Measurements from ENCODE around the gene PLXNA4. TPM values are rescaled to one million over a fixed set of nuclear protein-coding genes. Genes with fewer than 3 reads are reported as not detected.

PLXNA4 gene
- polyA plus RNA-seq, 3 donors from 2014 or later: 0.53 to 1.3 (median 0.56) TPM

DNA sequence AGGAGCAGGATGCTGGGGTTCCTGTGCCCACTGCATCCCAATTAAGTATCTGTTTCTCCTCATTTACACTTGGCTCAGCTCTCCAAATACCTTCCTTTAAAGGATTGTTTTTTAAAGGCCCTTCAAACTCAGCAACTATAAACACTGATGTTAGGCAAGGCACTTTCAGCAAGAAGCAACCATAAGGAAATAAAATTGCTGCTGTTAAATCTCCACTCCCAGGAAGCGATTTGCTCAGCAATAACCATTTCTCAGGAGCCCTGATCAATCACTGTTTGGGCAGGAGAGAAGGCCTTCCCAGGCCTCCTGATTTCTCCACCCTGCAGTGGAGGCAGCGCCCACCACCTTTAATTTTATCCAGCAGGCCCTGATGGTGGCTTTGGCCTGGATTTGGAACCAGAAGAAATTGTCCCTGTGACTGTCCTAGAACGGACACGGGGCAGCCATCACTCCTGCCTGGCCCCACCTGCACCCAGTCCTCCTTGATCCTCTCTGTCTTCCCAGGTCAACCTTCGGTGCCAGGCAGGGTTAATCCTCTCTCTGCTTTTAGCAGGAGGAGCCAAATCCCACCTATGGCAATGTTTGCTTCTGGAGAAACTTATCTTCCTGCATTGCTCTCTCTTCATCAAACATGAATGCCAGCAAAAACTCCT is 199.8 kb downstream of the PLXNA4 start:
- Mint-ChIP-seq H3K27ac (no peak overlapping the region), H3K4me1 (no peaks in the 10 kb centered on the region)
- DNase-seq: no peak

DNA sequence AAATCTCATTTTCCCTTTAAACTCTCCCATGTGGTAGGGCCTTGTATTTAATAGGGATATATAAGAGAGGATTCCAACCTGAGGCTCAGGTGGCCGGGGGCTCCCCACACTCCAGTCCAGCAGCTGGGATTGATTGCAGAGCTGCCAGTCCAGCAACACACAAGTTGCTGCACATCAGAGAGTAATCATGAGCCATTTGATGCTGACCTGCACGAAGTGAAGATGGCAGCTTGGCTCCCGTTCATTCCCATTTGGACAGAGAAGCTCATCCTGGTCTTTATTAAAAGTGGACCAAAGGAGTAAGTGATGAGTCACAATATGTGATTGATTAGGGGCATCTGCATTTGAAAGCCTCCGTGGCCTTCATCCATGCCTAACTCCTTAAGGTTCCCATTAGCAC is 202.4 kb downstream of the PLXNA4 start:
- H3K9me3 Mint-ChIP-seq: no peaks in the 10 kb centered on the region
- H3K27ac Mint-ChIP-seq: no peak overlapping the region
- no peak overlapping the region for H3K4me3 Mint-ChIP-seq
- H3K4me1 Mint-ChIP-seq: no peaks in the 10 kb centered on the region
- H3K36me3 Mint-ChIP-seq: peaks cover 0 to 3% (median 0%) of the 10 kb centered on the region in 3 donors
- peaks cover 0 to 6% (median 3%) of the 10 kb centered on the region in 3 donors for H3K27me3 Mint-ChIP-seq (ENCODE audit: low read depth in 3 of 3)
- DNase-seq: no peak

More for the DNA sequence above, 199.8 kb downstream of the PLXNA4 start:
- Mint-ChIP-seq H3K27me3 (ENCODE audit: low read depth in 3 of 3) (peaks cover 0 to 9% (median 2%) of the 10 kb centered on the region in 3 donors), H3K4me3 (no peak overlapping the region), H3K36me3 (peaks cover 0 to 3% (median 0%) of the 10 kb centered on the region in 3 donors), H3K9me3 (no peaks in the 10 kb centered on the region)

DNA sequence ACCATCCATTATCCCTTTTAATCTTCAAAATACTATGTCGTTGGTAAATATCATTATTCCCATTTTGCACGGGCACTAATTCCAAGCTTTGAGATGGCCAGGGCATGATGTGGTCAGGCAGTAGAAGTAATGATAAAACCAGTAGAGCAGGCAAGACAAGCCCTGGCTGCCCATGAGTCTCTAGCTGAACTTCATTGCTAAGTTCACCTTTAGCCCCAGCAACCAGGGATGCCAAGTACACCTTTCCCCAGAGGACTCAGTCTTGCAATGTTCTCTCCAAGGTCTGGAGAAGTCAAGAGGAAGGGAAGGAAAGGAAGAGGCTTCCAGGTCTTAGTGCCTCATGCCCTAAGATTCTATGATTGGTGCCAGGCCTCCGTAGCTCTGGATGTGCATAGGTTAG is 203.2 kb downstream of the PLXNA4 start:
- Mint-ChIP-seq H3K4me3 (no peak overlapping the region), H3K27me3 (ENCODE audit: low read depth in 3 of 3) (peaks cover 0 to 6% (median 3%) of the 10 kb centered on the region in 3 donors), H3K4me1 (no peaks in the 10 kb centered on the region), H3K36me3 (peaks cover 0 to 3% (median 0%) of the 10 kb centered on the region in 3 donors), H3K9me3 (no peaks in the 10 kb centered on the region), H3K27ac (peak overlapping the region in 1 of 6 donors; percentile 8)
- DNase-seq: no peak

DNA sequence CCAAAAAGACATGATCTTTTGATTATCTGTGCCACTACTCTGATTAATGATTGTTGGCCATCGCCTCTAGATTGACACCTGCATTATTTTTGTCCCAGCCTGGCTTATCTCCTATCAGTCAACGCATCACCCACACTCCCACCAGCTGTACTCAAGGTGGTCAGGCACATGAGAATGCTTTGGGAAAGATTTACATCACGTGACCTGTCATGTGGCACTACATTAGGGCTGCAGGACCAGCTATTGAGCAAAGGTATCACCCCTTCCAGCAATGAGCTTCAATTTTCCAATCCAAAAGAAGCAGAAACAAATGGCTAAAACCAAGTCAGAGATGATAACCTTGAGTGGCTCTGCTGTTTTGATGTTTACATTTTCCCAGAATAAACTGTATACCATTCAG is 204.3 kb downstream of the PLXNA4 start:
- H3K4me3 Mint-ChIP-seq: no peak overlapping the region
- no peak for DNase-seq
- peaks cover 0 to 13% (median 3%) of the 10 kb centered on the region in 3 donors for H3K27me3 Mint-ChIP-seq (ENCODE audit: low read depth in 3 of 3)
- no peaks in the 10 kb centered on the region for H3K9me3 Mint-ChIP-seq
- no peaks in the 10 kb centered on the region for H3K4me1 Mint-ChIP-seq
- peaks cover 0 to 3% (median 0%) of the 10 kb centered on the region in 3 donors for H3K36me3 Mint-ChIP-seq
- no peak overlapping the region for H3K27ac Mint-ChIP-seq

DNA sequence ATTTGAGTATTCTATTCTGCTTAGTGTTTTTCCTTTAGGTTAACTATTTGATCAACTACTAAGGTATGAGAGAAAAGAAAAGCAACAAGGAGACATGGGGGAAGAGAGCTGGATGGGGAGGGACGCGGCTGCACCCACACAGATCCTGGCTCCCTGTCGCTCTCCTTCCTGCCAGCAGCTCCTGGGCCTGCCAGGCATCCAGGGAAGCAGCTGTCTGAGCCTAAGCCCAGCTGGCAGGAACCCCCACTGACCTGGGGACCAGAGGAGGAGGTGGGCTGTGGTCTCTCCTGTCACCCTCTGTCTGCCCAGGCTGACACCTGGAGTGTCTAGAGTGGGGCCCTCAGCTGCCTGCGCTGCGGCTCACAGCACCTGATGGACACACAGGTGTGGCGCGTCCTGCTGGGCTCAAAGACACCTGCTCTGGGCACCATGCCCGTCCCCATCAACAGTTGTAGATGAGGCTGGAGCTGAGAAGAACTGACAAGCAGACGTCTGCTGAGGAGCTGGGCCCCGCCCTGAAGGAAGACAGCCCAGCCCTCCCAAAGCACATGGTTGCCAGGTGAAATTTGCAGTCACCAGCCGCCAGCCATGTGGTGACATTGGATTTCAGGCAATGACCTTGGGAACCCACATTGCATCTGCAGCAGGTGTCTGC is 207.9 kb downstream of the PLXNA4 start:
- Mint-ChIP-seq H3K4me3 (no peak overlapping the region), H3K4me1 (no peaks in the 10 kb centered on the region), H3K27ac (no peak overlapping the region), H3K9me3 (no peaks in the 10 kb centered on the region), H3K36me3 (no peaks in the 10 kb centered on the region), H3K27me3 (ENCODE audit: low read depth in 3 of 3) (peaks cover 3 to 15% (median 5%) of the 10 kb centered on the region in 3 donors)
- DNase-seq: no peak

DNA sequence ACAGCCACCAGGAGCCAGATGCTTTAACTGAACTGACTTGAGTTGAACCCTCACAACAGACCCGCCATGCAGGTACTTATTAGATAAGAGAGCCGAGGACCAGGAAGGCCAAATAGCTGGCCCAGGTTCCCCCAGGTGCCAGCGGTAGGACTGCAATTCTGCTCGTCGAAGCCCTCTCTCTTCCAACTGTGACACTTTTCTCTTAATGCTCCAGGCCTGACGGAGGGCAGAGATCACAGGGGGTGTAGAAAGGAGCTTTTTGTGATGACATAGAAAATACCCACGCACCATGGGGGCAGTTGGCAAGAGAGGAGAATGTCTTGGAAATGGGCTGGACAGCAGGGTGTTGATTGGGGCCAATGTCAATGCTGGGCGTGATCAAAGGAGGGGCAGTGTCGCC is 208.5 kb downstream of the PLXNA4 start:
- Mint-ChIP-seq H3K9me3 (no peaks in the 10 kb centered on the region), H3K4me1 (no peaks in the 10 kb centered on the region), H3K36me3 (no peaks in the 10 kb centered on the region), H3K27ac (peak overlapping the region in 1 of 6 donors; percentile 53), H3K4me3 (no peak overlapping the region), H3K27me3 (ENCODE audit: low read depth in 3 of 3) (peaks cover 3 to 15% (median 5%) of the 10 kb centered on the region in 3 donors)
- DNase-seq: no peak

DNA sequence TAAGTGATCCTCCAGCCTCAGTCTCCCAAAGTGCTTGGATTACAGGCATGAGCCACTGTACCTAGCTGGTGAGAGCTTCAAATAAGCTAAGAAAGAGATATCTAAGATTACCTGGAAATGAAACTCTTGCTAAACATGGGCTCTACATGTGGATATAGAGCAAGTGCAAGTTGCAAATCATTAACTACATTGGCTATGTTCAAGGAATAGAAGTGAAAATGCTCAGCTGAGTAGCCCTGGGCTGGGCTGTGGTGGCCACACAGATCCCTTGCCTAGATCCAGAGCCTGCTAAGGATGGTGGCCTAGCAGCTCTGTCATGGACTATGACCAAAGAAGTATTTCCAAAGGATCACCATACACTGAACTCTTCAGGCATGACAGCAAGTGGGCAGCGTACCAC is 209.3 kb downstream of the PLXNA4 start:
- no peaks in the 10 kb centered on the region for H3K36me3 Mint-ChIP-seq
- no peak for DNase-seq
- peaks cover 3 to 15% (median 5%) of the 10 kb centered on the region in 3 donors for H3K27me3 Mint-ChIP-seq (ENCODE audit: low read depth in 3 of 3)
- H3K9me3 Mint-ChIP-seq: no peaks in the 10 kb centered on the region
- no peak overlapping the region for H3K4me3 Mint-ChIP-seq
- H3K27ac Mint-ChIP-seq: no peak overlapping the region
- no peaks in the 10 kb centered on the region for H3K4me1 Mint-ChIP-seq

DNA sequence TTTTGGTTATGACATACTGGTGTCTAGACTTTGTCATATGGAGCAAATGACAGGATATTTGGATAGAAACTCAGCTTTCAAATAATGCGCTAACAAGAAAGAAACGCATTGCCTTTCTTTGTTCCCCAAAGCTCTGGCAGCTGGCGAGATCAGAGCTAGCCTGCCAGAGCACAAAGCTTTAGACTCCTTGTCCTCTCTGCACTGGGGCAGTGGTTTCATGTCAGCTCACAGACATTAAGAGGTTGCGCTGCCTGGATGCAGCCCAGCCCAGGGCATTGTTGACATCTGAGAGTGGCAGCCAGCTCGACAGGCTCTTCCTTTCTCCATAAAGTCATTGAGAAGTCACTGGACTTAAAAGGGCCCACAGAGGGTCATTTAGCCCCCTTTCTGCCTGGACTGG is 212.0 kb downstream of the PLXNA4 start:
- Mint-ChIP-seq H3K27ac (no peak overlapping the region), H3K36me3 (no peaks in the 10 kb centered on the region), H3K27me3 (ENCODE audit: low read depth in 3 of 3) (peaks cover 0 to 13% (median 5%) of the 10 kb centered on the region in 3 donors), H3K4me1 (no peaks in the 10 kb centered on the region), H3K9me3 (no peaks in the 10 kb centered on the region), H3K4me3 (no peak overlapping the region)
- DNase-seq: no peak

DNA sequence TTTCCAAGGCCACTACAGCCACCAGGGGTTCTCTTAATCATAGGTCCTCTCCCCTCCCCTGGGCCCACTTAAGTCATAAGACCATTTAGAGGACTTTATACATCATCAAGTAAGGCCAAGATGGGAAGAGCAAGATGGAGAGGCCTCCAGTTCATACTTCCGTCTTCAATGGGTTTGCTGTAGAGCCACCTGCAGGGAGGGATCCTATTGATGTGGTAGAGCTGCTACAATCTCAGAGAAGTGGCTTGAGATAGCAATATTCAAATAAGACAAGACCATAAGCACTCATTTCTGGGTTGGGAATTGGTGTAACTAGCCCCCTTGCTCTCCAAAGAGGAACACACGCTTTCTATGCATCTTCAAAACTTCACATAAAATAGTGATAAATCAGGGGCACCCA is 214.2 kb downstream of the PLXNA4 start:
- no peak for DNase-seq
- Mint-ChIP-seq H3K4me3 (no peak overlapping the region), H3K9me3 (no peaks in the 10 kb centered on the region), H3K27me3 (ENCODE audit: low read depth in 3 of 3) (peaks cover 0 to 11% (median 7%) of the 10 kb centered on the region in 3 donors), H3K36me3 (peaks cover 0 to 2% (median 0%) of the 10 kb centered on the region in 3 donors), H3K4me1 (no peaks in the 10 kb centered on the region), H3K27ac (no peak overlapping the region)

DNA sequence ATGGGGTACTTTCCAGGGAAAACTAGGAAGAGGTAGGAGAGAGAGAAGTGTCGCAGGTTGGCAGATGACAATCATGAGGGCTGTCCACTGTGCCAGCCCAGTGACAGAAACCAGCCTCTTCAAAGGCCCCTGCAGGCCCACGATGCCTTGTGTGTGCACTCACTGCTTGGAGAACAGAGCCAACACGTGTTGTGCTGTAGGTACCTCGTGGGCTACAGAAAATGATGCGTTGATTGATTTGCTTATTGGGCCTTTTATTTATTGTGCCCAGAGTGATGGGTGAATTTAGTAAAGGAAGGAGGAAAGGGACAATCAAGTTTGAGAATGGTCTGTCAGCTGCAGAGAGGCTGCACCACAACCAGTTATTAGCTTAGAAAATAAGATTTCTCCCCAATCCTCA is 215.1 kb downstream of the PLXNA4 start:
- peaks cover 0 to 2% (median 0%) of the 10 kb centered on the region in 3 donors for H3K36me3 Mint-ChIP-seq
- H3K27ac Mint-ChIP-seq: no peak overlapping the region
- no peak overlapping the region for H3K4me3 Mint-ChIP-seq
- no peaks in the 10 kb centered on the region for H3K9me3 Mint-ChIP-seq
- peaks cover 0 to 7% (median 7%) of the 10 kb centered on the region in 3 donors for H3K27me3 Mint-ChIP-seq (ENCODE audit: low read depth in 3 of 3)
- no peaks in the 10 kb centered on the region for H3K4me1 Mint-ChIP-seq
- DNase-seq: no peak

DNA sequence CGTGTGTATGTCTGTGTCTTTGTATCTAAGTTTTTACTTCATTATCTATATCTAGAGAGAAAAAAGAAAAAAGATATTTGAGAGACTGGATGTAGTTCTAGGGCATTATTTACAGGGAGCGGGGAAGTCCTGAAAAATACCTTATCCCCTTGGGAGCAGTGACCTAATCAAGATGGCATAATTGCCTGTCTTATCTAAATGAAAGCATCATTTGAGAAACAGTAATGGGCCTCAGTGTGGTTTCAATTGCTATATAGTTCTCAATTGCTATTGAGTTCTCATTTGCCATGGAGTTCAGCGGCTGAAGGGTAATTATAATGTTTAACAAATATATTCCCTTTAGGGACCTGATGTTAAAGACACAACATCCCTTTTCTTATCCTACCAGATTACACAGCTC is 216.5 kb downstream of the PLXNA4 start:
- Mint-ChIP-seq H3K4me3 (no peak overlapping the region), H3K9me3 (no peaks in the 10 kb centered on the region), H3K27me3 (ENCODE audit: low read depth in 3 of 3) (peaks cover 2 to 8% (median 4%) of the 10 kb centered on the region in 3 donors), H3K27ac (no peak overlapping the region), H3K4me1 (no peaks in the 10 kb centered on the region), H3K36me3 (peaks cover 0 to 2% (median 0%) of the 10 kb centered on the region in 3 donors)
- no peak for DNase-seq

DNA sequence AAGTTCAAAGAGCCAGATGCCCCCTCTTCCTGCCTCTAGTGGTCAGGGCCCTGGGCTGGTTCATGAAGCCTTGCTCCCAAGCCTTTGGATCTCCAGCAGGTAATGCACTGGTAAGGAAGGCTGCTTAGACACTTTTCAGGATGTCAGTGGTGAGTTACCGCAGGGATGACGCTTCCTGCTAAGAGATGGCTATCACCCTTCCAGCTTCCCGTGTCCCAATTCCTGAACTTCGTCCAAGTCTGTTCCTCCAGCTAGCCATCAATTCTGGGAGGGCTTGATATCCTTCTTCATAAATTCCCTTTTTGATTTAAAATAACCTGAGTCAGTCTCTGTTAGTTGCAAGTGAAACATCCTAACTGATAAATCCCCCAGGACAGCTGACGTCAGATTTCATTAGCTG is 221.2 kb downstream of the PLXNA4 start:
- H3K27me3 Mint-ChIP-seq (ENCODE audit: low read depth in 3 of 3): peaks cover 2 to 15% (median 5%) of the 10 kb centered on the region in 3 donors
- no peak overlapping the region for H3K27ac Mint-ChIP-seq

DNA sequence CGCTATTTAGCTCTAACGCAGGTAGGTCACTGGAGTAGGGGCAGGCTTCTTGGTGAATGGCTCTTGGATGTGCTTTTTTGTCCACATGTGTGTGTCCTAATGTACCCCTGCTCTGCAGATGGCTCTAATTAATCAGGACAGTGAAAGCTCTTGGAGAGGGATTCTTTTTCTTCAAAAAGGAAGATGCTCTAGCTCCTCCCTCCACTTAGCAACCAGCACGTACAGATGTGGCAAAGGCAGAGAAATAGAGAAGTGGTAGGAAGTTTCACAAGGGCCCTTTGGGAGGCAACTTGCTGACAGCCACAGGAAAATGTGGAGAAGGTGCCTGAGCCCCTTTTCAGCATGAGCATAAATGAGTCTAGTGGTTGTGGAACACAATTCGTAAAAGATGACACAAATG is 221.7 kb downstream of the PLXNA4 start:
- Mint-ChIP-seq H3K27me3 (ENCODE audit: low read depth in 3 of 3) (peaks cover 2 to 19% (median 5%) of the 10 kb centered on the region in 3 donors), H3K4me3 (no peak overlapping the region), H3K27ac (no peak overlapping the region), H3K36me3 (peaks cover 0 to 2% (median 0%) of the 10 kb centered on the region in 3 donors), H3K9me3 (no peaks in the 10 kb centered on the region), H3K4me1 (no peaks in the 10 kb centered on the region)
- no peak for DNase-seq

More for the DNA sequence above, 221.2 kb downstream of the PLXNA4 start:
- Mint-ChIP-seq H3K4me3 (no peak overlapping the region), H3K36me3 (peaks cover 0 to 2% (median 0%) of the 10 kb centered on the region in 3 donors), H3K4me1 (no peaks in the 10 kb centered on the region), H3K9me3 (no peaks in the 10 kb centered on the region)
- no peak for DNase-seq

DNA sequence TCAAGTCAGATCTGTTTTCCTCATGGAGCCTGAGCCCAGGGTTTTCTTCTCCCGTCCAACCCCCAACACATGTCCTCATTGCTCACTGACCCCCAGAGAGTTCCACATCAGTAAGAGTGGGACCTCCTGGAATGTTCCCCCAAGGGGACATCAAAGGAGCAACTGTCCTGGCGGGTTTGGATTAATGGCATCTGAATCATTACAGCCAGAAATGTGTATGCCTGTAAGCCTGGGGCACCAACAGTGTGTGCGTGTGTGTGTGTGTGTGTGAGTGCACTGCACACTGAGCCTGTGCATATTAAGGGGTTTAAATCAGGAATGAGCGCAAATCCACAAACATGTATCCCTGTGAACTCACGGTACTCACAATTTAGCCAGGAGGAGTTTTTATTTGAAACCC is 222.3 kb downstream of the PLXNA4 start:
- no peaks in the 10 kb centered on the region for H3K4me1 Mint-ChIP-seq
- peaks cover 2 to 19% (median 5%) of the 10 kb centered on the region in 3 donors for H3K27me3 Mint-ChIP-seq (ENCODE audit: low read depth in 3 of 3)
- no peak overlapping the region for H3K4me3 Mint-ChIP-seq
- DNase-seq: no peak
- no peaks in the 10 kb centered on the region for H3K9me3 Mint-ChIP-seq
- peaks cover 0 to 2% (median 0%) of the 10 kb centered on the region in 3 donors for H3K36me3 Mint-ChIP-seq
- H3K27ac Mint-ChIP-seq: no peak overlapping the region

Measured in immature natural killer cell (primary cell).